ENCODE data around the gene PDE6G. TPM values are rescaled to one million over a fixed set of nuclear protein-coding genes. Genes with fewer than 3 reads are reported as not detected.

PDE6G gene
- total RNA-seq, 4 donors from 2014 or later: 0.62 TPM; not detected in 3

- TF ChIP-seq POLR2A (IDR thresholded peaks at IDR 0.05) (no peak), EP300 (IDR thresholded peaks at IDR 0.05) (no peak), CTCF (IDR thresholded peaks at IDR 0.05) (no peak), POLR2AphosphoS5 (IDR thresholded peaks at IDR 0.05) (no peak)
- peaks cover 0 to 76% of the 10 kb centered on the region in 2 donors for H3K36me3 ChIP-seq
- H3K27ac ChIP-seq: peak overlapping the region in 3 of 4 donors; percentile 92 to 97 (median 94)
- no peaks in the 10 kb centered on the region for H3K9me3 ChIP-seq
- ATAC-seq: no peak
- no peaks in the 10 kb centered on the region for H3K27me3 ChIP-seq
- WGBS, 2 donors (ENCODE audit: low coverage in 1 of 2): 56 to 80% methylated on average over 5 to 6 of the region's 23 CpGs
- H3K4me3 ChIP-seq: peak overlapping the region in 1 of 2 donors; percentile 98
- peaks cover 0 to 41% (median 26%) of the 10 kb centered on the region in 3 donors for H3K4me1 ChIP-seq
Observed at GRCh38 chr17:81701288-81702071, 45.1 kb upstream of the PDE6G start.

GRCh38 chr17:81700353-81701287, 44.3 kb upstream of the PDE6G start:
- no peak overlapping the region for H3K27ac ChIP-seq
- H3K9me3 ChIP-seq: no peaks in the 10 kb centered on the region
- no peak overlapping the region for H3K4me3 ChIP-seq
- H3K4me1 ChIP-seq: peaks cover 0 to 41% (median 26%) of the 10 kb centered on the region in 3 donors
- WGBS, 2 donors (ENCODE audit: low coverage in 1 of 2): 72 to 83% methylated on average over 2 to 9 of the region's 25 CpGs
- no peaks in the 10 kb centered on the region for H3K27me3 ChIP-seq
- TF ChIP-seq EP300 (IDR thresholded peaks at IDR 0.05) (no peak), CTCF (IDR thresholded peaks at IDR 0.05) (no peak), POLR2AphosphoS5 (IDR thresholded peaks at IDR 0.05) (no peak), POLR2A (IDR thresholded peaks at IDR 0.05) (no peak)
- ATAC-seq: no peak
- H3K36me3 ChIP-seq: peaks cover 0 to 76% of the 10 kb centered on the region in 2 donors

GRCh38 chr17:81697261-81698044, 41.1 kb upstream of the PDE6G start:
- TF ChIP-seq CTCF (IDR thresholded peaks at IDR 0.05) (no peak), POLR2A (IDR thresholded peaks at IDR 0.05) (no peak), EP300 (IDR thresholded peaks at IDR 0.05) (no peak), POLR2AphosphoS5 (IDR thresholded peaks at IDR 0.05) (no peak)
- Histone ChIP-seq H3K27ac (no peak overlapping the region), H3K9me3 (no peaks in the 10 kb centered on the region), H3K4me3 (no peak overlapping the region), H3K36me3 (peaks cover 0 to 97% of the 10 kb centered on the region in 2 donors), H3K4me1 (peaks cover 0 to 22% (median 16%) of the 10 kb centered on the region in 3 donors), H3K27me3 (no peaks in the 10 kb centered on the region)
- ATAC-seq: no peak
- WGBS, 2 donors (ENCODE audit: low coverage in 1 of 2): 84 to 88% methylated on average over 6 of the region's 25 CpGs

GRCh38 chr17:81696218-81696941, 40.0 kb upstream of the PDE6G start:
- TF ChIP-seq POLR2AphosphoS5 (IDR thresholded peaks at IDR 0.05) (no peak), CTCF (IDR thresholded peaks at IDR 0.05) (no peak), POLR2A (IDR thresholded peaks at IDR 0.05) (no peak), EP300 (IDR thresholded peaks at IDR 0.05) (no peak)
- H3K27me3 ChIP-seq: no peaks in the 10 kb centered on the region
- H3K36me3 ChIP-seq: peaks cover 0 to 98% of the 10 kb centered on the region in 2 donors
- H3K4me1 ChIP-seq: peaks cover 0 to 11% (median 5%) of the 10 kb centered on the region in 3 donors
- H3K9me3 ChIP-seq: no peaks in the 10 kb centered on the region
- ATAC-seq: no peak
- H3K27ac ChIP-seq: no peak overlapping the region
- WGBS, 2 donors (ENCODE audit: low coverage in 1 of 2): 93% methylated on average over 3 of the region's 40 CpGs; no CpG with 5 or more reads in 1 of the 2 donors
- H3K4me3 ChIP-seq: no peak overlapping the region
